ENCODE results near the gene PAX8.

The PAX8 gene

GRCh38 chr2:113216321-113216720, 62.4 kb downstream of the PAX8 start:
- no peaks in the 10 kb centered on the region for H3K27me3 ChIP-seq (ENCODE audit: insufficient read depth, insufficient read length)
- TF ChIP-seq SUZ12 (IDR thresholded peaks at IDR 0.05; ENCODE audit: extremely low read depth, insufficient read depth, insufficient read length) (no peak), YY1 (IDR thresholded peaks at IDR 0.05; ENCODE audit: insufficient read depth, insufficient read length) (no peak), ZNF274 (IDR thresholded peaks at IDR 0.05; ENCODE audit: low read depth, low read length) (no peak)
- peaks cover 13% of the 10 kb centered on the region for H3K4me1 ChIP-seq (ENCODE audit: insufficient read depth, insufficient read length)
- H3K36me3 ChIP-seq (ENCODE audit: insufficient read depth, insufficient read length, low read length), result no peaks in the 10 kb centered on the region
- DNase-seq (ENCODE audit: low read depth, low spot score), result no peak
- no peaks in the 10 kb centered on the region for H3K9me3 ChIP-seq (ENCODE audit: insufficient read depth, low read length)
- no peak overlapping the region for H3K4me3 ChIP-seq (ENCODE audit: insufficient read length, low read depth)
- no peak overlapping the region for H3K9ac ChIP-seq (ENCODE audit: insufficient read length, low read depth)

GRCh38 chr2:113215056-113215455, 63.7 kb downstream of the PAX8 start:
- peaks cover 14% of the 10 kb centered on the region for H3K4me1 ChIP-seq (ENCODE audit: insufficient read depth, insufficient read length)
- DNase-seq (ENCODE audit: low read depth, low spot score), result no peak
- no peak overlapping the region for H3K9ac ChIP-seq (ENCODE audit: insufficient read length, low read depth)
- no peak overlapping the region for H3K4me3 ChIP-seq (ENCODE audit: insufficient read length, low read depth)
- TF ChIP-seq SUZ12 (IDR thresholded peaks at IDR 0.05; ENCODE audit: extremely low read depth, insufficient read depth, insufficient read length) (no peak), YY1 (IDR thresholded peaks at IDR 0.05; ENCODE audit: insufficient read depth, insufficient read length) (no peak), ZNF274 (IDR thresholded peaks at IDR 0.05; ENCODE audit: low read depth, low read length) (no peak)
- no peaks in the 10 kb centered on the region for H3K27me3 ChIP-seq (ENCODE audit: insufficient read depth, insufficient read length)
- no peaks in the 10 kb centered on the region for H3K9me3 ChIP-seq (ENCODE audit: insufficient read depth, low read length)
- no peaks in the 10 kb centered on the region for H3K36me3 ChIP-seq (ENCODE audit: insufficient read depth, insufficient read length, low read length)

DNA sequence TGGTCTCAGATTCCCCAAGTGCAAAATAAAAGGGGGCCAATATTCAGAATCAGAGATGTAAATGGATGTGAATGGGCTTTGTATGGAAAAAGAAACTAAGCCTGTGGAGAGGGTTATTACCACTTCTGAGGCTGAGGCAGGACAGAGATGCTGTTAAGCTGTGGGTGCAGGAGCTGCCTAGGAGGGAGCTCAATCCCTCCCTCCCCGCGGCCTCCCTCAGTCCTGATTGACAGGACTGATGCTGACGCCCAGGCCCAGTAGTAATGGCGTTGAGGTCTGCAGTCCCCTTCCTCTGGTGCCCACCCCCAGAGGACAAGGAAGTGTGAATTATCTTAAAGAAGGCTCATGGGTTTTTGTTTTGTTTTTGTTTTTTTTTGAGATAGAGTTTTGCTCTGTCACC, 64.6 kb downstream of the PAX8 start:
- H3K4me1 ChIP-seq (ENCODE audit: insufficient read depth, insufficient read length), result peaks cover 14% of the 10 kb centered on the region

DNA sequence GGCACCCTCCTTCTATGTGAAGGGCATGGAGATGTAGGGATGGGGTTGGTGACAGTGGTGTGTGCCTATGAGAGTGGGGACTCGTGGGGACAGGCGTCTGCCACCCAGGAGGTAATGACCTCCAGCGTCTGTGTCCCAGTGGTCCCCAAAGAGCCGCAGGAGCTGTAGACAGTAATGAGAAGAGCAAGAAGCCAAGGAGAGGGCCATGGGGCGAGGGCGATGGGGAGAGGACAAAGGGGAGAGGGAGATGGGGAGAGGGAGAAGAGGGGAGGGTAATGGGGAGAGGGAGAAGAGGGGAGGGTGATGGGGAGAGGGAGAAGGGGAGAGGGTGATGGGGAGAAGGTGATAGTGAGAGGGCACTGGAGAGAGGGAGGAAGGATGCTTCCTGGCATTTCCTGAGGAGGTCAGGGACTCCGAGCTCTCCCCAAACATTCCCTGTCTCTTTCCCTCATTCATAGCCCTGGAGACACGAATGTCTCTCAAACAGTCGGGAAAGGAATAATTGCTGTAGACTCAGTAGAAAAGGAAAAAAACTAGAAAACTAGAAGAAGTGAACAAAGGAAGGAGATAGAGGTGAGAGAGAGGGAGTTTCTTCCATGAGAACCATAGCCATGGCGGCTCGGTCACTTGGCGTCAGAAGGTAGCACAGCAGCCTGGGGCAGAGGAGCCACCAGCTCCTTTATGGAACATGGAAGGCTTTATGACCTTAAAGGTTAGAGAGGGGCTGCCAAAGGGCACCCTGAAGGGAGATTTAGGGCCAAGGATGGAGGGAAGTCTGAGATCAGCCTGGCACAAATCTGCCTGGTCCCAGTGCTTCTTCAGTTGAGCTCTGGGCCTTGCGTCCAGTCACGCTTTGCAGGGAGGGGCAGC, 65.4 kb downstream of the PAX8 start:
- no peaks in the 10 kb centered on the region for H3K27me3 ChIP-seq (ENCODE audit: insufficient read depth, insufficient read length)
- TF ChIP-seq ZNF274 (IDR thresholded peaks at IDR 0.05; ENCODE audit: low read depth, low read length) (no peak), SUZ12 (IDR thresholded peaks at IDR 0.05; ENCODE audit: extremely low read depth, insufficient read depth, insufficient read length) (no peak), YY1 (IDR thresholded peaks at IDR 0.05; ENCODE audit: insufficient read depth, insufficient read length) (no peak)
- no peaks in the 10 kb centered on the region for H3K36me3 ChIP-seq (ENCODE audit: insufficient read depth, insufficient read length, low read length)
- H3K9me3 ChIP-seq (ENCODE audit: insufficient read depth, low read length), result no peaks in the 10 kb centered on the region
- H3K9ac ChIP-seq (ENCODE audit: insufficient read length, low read depth), result no peak overlapping the region
- H3K4me1 ChIP-seq (ENCODE audit: insufficient read depth, insufficient read length), result peaks cover 14% of the 10 kb centered on the region
- no peak overlapping the region for H3K4me3 ChIP-seq (ENCODE audit: insufficient read length, low read depth)
- DNase-seq (ENCODE audit: low read depth, low spot score), result no peak

More for the DNA sequence above, 64.6 kb downstream of the PAX8 start:
- no peak for DNase-seq (ENCODE audit: low read depth, low spot score)
- Histone ChIP-seq H3K27me3 (ENCODE audit: insufficient read depth, insufficient read length) (no peaks in the 10 kb centered on the region), H3K36me3 (ENCODE audit: insufficient read depth, insufficient read length, low read length) (no peaks in the 10 kb centered on the region), H3K9ac (ENCODE audit: insufficient read length, low read depth) (no peak overlapping the region), H3K4me3 (ENCODE audit: insufficient read length, low read depth) (no peak overlapping the region), H3K9me3 (ENCODE audit: insufficient read depth, low read length) (no peaks in the 10 kb centered on the region)
- TF ChIP-seq SUZ12 (IDR thresholded peaks at IDR 0.05; ENCODE audit: extremely low read depth, insufficient read depth, insufficient read length) (no peak), YY1 (IDR thresholded peaks at IDR 0.05; ENCODE audit: insufficient read depth, insufficient read length) (no peak), ZNF274 (IDR thresholded peaks at IDR 0.05; ENCODE audit: low read depth, low read length) (no peak)

GRCh38 chr2:113212245-113213060, 66.3 kb downstream of the PAX8 start:
- no peak for TF ChIP-seq ZNF274 (IDR thresholded peaks at IDR 0.05; ENCODE audit: low read depth, low read length)
- no peak for TF ChIP-seq SUZ12 (IDR thresholded peaks at IDR 0.05; ENCODE audit: extremely low read depth, insufficient read depth, insufficient read length)
- TF ChIP-seq YY1 (IDR thresholded peaks at IDR 0.05; ENCODE audit: insufficient read depth, insufficient read length), result no peak
- peaks cover 8% of the 10 kb centered on the region for H3K4me1 ChIP-seq (ENCODE audit: insufficient read depth, insufficient read length)
- no peaks in the 10 kb centered on the region for H3K9me3 ChIP-seq (ENCODE audit: insufficient read depth, low read length)
- no peak overlapping the region for H3K9ac ChIP-seq (ENCODE audit: insufficient read length, low read depth)
- H3K4me3 ChIP-seq (ENCODE audit: insufficient read length, low read depth), result no peak overlapping the region
- DNase-seq (ENCODE audit: low read depth, low spot score), result no peak
- no peaks in the 10 kb centered on the region for H3K36me3 ChIP-seq (ENCODE audit: insufficient read depth, insufficient read length, low read length)
- no peaks in the 10 kb centered on the region for H3K27me3 ChIP-seq (ENCODE audit: insufficient read depth, insufficient read length)

GRCh38 chr2:113211226-113212105, 67.3 kb downstream of the PAX8 start:
- no peak for DNase-seq (ENCODE audit: low read depth, low spot score)
- TF ChIP-seq YY1 (IDR thresholded peaks at IDR 0.05; ENCODE audit: insufficient read depth, insufficient read length), result no peak
- no peak for TF ChIP-seq ZNF274 (IDR thresholded peaks at IDR 0.05; ENCODE audit: low read depth, low read length)
- no peak for TF ChIP-seq SUZ12 (IDR thresholded peaks at IDR 0.05; ENCODE audit: extremely low read depth, insufficient read depth, insufficient read length)
- no peaks in the 10 kb centered on the region for H3K27me3 ChIP-seq (ENCODE audit: insufficient read depth, insufficient read length)
- no peaks in the 10 kb centered on the region for H3K36me3 ChIP-seq (ENCODE audit: insufficient read depth, insufficient read length, low read length)
- H3K4me3 ChIP-seq (ENCODE audit: insufficient read length, low read depth), result no peak overlapping the region
- no peaks in the 10 kb centered on the region for H3K9me3 ChIP-seq (ENCODE audit: insufficient read depth, low read length)
- peaks cover 6% of the 10 kb centered on the region for H3K4me1 ChIP-seq (ENCODE audit: insufficient read depth, insufficient read length)
- H3K9ac ChIP-seq (ENCODE audit: insufficient read length, low read depth), result no peak overlapping the region
